Activated CD4-positive, alpha-beta T cell treated with anti-CD3 and anti-CD28 coated beads, Interleukin-2, amount 50 U/mL, for 4 hours (primary cell): Measurements from ENCODE around the gene SHKBP1.
"Not testable (repeated sequence)": the region's sequence is repeated elsewhere in the genome, so short reads cannot be mapped to it uniquely, and the experiment has no call there.

Experiments used
- DNase-seq, 2 experiments: peaks; one replicate each; pipeline ENCODE4 v3.0.0-alpha.2; 2020

Gene SHKBP1

DNA sequence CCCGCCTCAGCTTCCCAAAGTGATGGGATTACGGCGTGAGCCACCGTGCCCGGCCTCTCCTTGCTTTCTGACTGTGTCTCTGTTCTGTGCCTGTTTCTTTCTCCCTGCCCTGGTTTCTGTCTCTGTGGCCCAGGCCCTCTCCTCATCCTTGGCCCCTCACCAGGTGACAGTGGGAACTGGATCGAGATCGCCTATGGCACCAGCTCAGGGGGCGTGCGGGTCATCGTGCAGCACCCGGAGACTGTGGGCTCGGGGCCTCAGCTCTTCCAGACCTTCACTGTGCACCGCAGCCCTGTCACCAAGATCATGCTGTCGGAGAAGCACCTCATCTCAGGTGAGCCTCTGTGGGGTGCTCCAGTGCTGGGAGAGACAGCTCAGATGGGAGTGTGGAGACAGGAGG is 9.9 kb downstream of the SHKBP1 start:
- no peak for DNase-seq

DNA sequence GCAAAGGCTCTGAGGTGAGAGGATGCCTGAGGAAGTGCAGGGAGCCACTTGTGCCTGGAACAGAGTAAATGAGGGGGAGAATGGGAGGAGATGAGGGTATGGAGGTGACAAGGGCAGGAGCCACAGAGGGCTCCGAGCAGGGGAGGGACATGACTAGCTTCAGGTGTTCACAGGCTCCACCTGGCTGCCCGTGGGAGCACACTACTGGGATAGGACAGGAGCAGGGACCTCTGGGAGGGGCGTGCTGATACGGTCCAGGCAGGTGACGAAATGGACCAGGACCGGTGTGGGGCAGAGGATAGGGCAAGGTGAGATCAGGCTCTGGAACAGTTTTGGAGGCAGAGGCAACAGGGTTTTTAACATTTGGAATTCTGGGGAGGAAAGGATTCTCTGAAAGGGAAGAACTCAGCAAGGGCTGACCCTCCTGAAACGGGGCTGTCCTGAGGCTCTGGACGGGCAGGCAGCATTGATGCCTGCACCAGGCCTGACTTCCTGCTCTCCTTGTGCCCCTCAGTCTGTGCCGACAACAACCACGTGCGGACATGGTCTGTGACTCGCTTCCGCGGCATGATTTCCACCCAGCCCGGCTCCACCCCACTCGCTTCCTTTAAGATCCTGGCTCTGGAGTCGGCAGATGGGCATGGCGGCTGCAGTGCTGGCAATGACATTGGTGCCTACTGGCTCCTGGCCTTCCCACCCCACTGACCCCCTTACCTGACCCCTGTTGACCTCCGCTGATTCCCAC is 11.6 kb downstream of the SHKBP1 start:
- no peak for DNase-seq

DNA sequence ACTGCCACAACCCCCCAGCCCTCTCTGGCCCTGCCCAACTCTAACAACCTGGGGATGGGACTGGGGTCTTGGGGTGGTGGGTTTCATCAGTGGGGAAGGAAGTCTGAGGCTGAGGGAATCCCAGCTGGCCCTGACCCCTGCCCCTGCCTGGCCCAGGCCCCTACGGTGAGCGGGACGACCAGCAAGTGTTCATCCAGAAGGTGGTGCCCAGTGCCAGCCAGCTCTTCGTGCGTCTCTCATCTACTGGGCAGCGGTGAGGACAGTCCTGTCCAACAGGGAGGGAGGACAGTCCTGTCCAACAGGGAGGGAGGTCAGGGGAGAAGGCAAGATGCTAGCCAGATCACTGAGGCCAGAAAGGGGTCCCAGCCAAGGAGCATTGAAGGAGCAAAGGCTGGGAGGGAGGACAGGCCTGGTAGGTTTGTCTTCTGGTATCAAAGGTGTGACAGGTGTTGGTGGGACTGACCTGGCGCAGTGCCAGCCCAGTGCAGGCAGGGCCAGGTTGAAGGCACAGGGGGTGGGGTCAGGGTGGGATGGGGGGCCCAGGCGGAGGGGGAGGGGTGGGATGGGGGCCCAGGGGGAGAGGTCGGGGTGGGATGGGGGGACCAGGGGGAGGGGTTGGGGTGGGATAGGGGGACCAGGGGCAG is 12.4 kb downstream of the SHKBP1 start:
- DNase-seq: no peak

DNA sequence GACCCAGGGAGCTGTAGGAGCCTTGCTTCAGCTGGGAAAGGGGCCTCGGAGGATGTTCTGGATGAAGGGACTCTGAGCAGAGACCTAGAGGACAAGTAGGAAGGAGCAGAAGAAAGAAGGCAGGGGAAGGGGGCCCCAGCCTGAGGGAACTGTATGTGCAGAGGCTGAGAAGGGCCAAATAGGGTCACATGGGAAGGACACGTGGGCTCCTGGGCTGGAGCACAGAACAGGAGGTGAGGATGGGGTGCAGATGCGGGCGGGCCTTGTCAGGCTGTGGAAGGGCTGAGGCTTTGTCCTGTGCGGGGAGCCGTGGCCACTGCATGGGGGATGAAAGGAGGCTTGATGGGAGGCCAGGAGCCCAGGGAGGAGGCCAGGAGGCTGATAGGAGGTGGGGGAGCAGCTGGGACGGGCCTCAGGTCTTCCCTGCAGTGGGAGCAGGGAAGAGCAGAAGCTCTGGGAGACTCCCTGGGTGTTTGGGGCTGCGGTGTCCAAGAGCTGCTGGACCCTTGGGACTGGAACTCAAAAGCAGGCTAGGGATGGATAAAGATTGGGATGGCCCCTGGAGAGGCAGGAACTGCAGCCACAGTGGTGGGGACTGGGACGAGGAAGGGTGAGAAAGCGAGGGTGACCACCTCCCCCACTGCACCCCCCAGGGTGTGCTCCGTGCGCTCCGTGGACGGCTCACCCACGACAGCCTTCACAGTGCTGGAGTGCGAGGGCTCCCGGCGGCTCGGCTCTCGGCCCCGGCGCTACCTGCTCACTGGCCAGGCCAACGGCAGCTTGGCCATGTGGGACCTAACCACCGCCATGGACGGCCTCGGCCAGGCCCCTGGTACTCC is 13.1 kb downstream of the SHKBP1 start:
- DNase-seq: no peak

GRCh38 chr19:40590464-40591265 is 14.0 kb downstream of the SHKBP1 start:
- no peak for DNase-seq

DNA sequence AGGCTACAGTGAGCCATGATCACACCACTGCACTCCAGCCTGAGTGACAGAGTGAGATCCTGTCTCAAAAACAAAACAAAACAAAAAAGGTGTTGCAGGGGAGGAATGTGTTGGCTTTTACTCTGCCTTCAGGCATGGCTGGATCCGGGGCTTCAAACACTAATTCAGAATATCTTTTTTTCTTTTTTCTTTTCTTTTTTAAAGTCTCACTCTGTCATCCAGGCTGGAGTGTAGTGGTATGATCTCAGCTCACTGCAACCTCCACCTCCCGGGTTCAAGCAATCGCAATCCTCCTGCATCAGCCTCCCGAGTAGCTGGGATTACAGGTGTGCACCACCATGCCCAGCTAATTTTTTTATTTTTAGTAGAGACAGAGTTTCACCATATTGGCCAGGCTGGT is 15.1 kb downstream of the SHKBP1 start:
- DNase-seq: not testable (repeated sequence)

DNA sequence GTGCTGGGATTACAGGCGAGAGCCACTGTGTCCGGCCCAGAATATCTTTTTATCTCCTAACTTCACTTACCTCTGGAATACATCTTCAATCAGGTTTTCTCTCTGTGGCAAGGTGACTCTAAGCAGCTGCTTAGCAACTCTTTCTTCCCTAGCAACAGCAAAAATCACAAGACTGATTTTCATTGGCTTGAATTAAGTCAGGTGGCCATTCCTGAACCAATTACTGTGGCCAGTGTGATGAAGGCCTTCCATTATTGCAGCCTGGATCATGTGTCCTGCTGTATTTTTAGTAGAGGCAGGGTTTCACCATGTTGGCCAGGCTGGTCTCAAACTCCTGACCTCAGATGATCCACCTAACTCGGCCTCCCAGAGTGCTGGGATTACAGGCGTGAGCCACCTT is 15.5 kb downstream of the SHKBP1 start:
- no peak for DNase-seq

GRCh38 chr19:40594255-40594654 is 17.6 kb downstream of the SHKBP1 start:
- DNase-seq: no peak

DNA sequence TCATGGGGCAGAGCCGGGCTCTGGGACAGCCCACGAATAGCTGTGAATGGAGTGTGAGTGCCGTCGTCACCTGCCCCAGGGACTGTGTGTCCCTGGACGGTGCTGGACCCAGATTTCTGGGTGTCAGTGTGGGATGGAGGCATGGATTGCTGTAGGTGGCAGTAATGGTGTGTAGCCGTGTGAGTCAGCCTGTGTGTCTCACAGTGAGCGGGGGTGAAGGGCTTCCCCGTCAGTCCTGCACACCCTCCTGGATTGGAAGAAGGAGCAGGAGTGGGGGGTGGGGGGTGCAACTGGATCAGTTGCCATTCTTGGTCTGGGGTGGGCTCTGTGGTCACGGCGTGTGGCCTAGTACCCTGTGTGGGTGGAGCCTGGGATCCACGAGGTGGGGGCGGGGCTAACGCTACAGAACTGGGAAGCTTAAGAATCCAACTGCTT is 18.0 kb downstream of the SHKBP1 start:
- no peak for DNase-seq

DNA sequence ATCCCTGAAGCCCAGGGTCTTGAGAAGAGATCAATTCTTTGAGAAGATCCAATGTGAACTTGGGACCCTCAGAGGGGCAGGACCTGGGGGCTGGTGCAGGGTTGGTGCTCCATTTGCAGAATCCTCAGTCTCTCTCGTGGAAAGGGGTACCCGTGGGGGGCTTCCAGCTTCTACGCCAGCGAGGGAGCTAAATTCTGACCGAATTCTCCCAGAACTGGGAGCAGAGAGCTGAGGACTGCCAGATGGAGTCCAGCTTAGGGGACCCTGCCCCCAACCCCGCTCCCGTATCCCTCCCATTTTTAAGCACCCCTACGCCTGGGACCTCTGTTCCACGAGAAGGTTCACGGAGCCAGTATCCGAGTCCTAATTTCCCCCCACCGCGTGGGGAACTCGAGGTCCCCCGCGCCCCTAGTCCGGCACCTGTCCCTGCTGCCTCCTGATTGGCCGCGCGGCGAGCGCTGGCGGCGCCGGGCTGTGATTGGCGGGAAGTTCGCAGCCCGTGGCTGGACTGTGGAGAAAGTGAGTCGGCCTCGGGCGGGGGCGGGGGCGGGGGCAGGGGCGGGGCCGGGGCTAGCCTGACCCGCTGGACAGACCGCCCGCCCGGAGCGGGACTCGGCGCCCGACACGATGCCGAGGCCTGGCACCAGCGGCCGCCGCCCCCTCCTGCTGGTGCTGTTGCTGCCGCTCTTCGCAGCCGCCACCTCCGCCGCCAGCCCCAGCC is 20.1 kb downstream of the SHKBP1 start:
- no peak for DNase-seq

GRCh38 chr19:40597329-40597838 is 20.7 kb downstream of the SHKBP1 start:
- DNase-seq: no peak

- peak; percentile 79 to 80 for DNase-seq
These were observed 21.6 kb downstream of the SHKBP1 start for GRCh38 chr19:40598121-40598917.

GRCh38 chr19:40598918-40599307 is 22.2 kb downstream of the SHKBP1 start:
- no peak for DNase-seq

DNA sequence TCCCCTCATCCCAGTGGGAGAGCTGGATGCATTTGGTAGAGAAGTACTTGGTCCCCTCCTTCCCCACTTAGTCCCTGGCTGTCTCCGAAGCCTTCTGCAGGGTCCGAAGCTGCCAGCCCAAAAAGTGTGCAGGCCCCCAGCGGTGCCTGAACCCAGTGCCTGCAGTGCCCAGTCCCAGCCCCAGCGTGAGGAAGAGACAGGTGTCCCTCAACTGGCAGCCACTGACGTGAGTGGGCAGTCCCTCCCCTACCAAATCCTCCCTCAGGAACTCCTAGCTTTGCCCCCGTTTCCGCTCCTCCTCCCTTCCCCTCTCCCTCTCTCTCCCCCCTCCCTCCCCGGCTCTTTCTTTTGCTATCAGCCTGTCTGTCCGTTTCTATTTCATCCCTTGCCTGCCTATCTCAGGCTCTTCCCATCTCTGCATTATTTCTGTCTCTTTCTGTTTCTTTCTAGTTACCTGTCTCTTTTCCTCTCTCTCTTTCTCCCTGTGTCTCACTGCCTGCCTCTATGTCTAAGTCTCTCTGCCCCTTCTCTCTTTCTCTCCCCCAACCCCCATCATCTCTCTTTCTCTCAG is 22.7 kb downstream of the SHKBP1 start:
- no peak for DNase-seq

GRCh38 chr19:40599902-40600569 is 23.4 kb downstream of the SHKBP1 start:
- no peak for DNase-seq

DNA sequence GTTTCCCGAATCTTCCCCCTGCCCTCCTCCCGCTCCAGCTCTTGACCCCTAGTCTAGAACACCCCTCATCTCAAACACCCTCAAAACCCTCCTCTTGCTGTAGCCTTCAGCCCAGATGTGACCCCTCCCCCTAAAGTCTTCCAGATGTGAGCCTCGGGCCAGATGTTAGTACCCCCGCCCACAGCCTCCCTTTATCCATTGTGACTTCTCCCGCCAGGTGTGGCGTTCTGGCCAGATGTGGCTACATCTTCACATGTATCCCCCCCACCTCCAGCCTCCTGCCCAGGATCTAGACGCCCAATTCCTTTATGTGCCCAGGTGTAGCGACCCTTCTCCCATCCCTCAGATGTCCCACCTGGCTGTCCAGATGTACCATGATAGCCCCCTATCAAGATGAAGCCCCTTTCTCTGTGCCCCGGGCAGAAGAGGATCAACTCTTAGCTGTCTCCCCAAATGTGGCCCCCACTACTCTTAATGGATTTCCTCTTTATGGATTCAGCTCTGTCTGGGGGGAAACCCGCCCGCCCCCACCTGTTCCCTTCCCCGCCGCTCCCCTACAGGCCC is 24.0 kb downstream of the SHKBP1 start:
- no peak for DNase-seq

GRCh38 chr19:40601134-40601974 is 24.7 kb downstream of the SHKBP1 start, which contains the start of gene LTBP4:
TSS of gene LTBP4 (plus strand) at chr19:40601369. CDS start at chr19:40601388, 19 bp downstream.
- DNase-seq: no peak

GRCh38 chr19:40603071-40603388 is 26.4 kb downstream of the SHKBP1 start:
- DNase-seq: no peak
